Activated CD8-positive, alpha-beta T cell treated with anti-CD3 and anti-CD28 coated beads for 36 hours (primary cell): ENCODE results near the gene PTGER1. TPM values are rescaled to one million over a fixed set of nuclear protein-coding genes. Genes with fewer than 3 reads are reported as not detected.

Source experiments
- ATAC-seq: fragments of 200-7000 bp; cut with Tn5 transposase; one replicate; pipeline ENCODE4 v1.10.0; 2021; ENCODE audit warnings: mild to moderate bottlenecking, moderate library complexity
- CTCF ChIA-PET: fragments of 350-600 bp; sonication (Branson Sonifier 250); formaldehyde crosslinking; loops from one replicate; lab custom pipeline; 2021; ENCODE audit warnings: antibody characterized with exemption; lab: Charles Lee
- POLR2A ChIA-PET: fragments of 350-600 bp; sonication (Branson Sonifier 250); formaldehyde crosslinking; loops from one replicate; lab custom pipeline; 2021; ENCODE audit warnings: antibody characterized with exemption; lab: Charles Lee
- DNase-seq: peaks from one replicate; pipeline ENCODE4 v3.0.0-alpha.2; 2020
- H3K27ac Mint-ChIP-seq: one replicate; pipeline ENCODE4 v1.8.0; 2021; ENCODE audit warnings: mild to moderate bottlenecking, mixed read lengths
- H3K27me3 Mint-ChIP-seq: one replicate; pipeline ENCODE4 v1.8.0; 2021; ENCODE audit warnings: mixed read lengths
- H3K36me3 Mint-ChIP-seq: one replicate; pipeline ENCODE4 v1.8.0; 2021; ENCODE audit warnings: low read depth, mixed read lengths
- H3K4me1 Mint-ChIP-seq: one replicate; pipeline ENCODE4 v1.8.0; 2021; ENCODE audit warnings: low read depth, mixed read lengths
- H3K4me3 Mint-ChIP-seq: one replicate; pipeline ENCODE4 v1.8.0; 2021; ENCODE audit warnings: mild to moderate bottlenecking, moderate library complexity, mixed read lengths
- H3K9me3 Mint-ChIP-seq: one replicate; pipeline ENCODE4 v1.8.0; 2021; ENCODE audit warnings: mixed read lengths
- intact Hi-C: fragments of 100-400 bp; cut with micrococcal nuclease; formaldehyde crosslinking; loops from one replicate; pipeline ENCODE4 v1.10.0; 2022
- total RNA-seq, 2 experiments: library from RNA; stranded (reverse); gene quantifications; one replicate each; pipeline ENCODE4 v1.2.3, GENCODE V29; 2021
- TF ChIP-seq, protein P1 (sequence below): fragments of 200-600 bp; IDR thresholded peaks from one replicate; pipeline ENCODE4 v1.8.0; 2022; ENCODE audit warnings: antibody characterized with exemption, mild to moderate bottlenecking

Gene PTGER1
- total RNA-seq, 2 experiments from 2014 or later: 0.43 TPM

- no peaks in the 10 kb centered on the region for H3K27me3 Mint-ChIP-seq
- H3K9me3 Mint-ChIP-seq: no peaks in the 10 kb centered on the region
- DNase-seq: peak; percentile 68
- TF ChIP-seq, protein P1, sequence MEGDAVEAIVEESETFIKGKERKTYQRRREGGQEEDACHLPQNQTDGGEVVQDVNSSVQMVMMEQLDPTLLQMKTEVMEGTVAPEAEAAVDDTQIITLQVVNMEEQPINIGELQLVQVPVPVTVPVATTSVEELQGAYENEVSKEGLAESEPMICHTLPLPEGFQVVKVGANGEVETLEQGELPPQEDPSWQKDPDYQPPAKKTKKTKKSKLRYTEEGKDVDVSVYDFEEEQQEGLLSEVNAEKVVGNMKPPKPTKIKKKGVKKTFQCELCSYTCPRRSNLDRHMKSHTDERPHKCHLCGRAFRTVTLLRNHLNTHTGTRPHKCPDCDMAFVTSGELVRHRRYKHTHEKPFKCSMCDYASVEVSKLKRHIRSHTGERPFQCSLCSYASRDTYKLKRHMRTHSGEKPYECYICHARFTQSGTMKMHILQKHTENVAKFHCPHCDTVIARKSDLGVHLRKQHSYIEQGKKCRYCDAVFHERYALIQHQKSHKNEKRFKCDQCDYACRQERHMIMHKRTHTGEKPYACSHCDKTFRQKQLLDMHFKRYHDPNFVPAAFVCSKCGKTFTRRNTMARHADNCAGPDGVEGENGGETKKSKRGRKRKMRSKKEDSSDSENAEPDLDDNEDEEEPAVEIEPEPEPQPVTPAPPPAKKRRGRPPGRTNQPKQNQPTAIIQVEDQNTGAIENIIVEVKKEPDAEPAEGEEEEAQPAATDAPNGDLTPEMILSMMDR: no peak
- intact Hi-C loops: no loop called here
- H3K27ac Mint-ChIP-seq: peak within 1 kb of the TSS; percentile 95
- ATAC-seq: peak; percentile 34
- ChIA-PET CTCF (interaction anchor here (1.1 to 1.8 kb wide), 6 partner anchors 8 to 38 kb away, joined by 3 to 8 read pairs (median 4); no protein-coding TSS in a partner anchor), POLR2A (interaction anchor here (0.6 to 3.5 kb wide), 10 partner anchors 9 to 99 kb away, joined by 3 to 23 read pairs (median 4); partner anchors contain the start of genes DDX39A, GIPC1, PKN1 and TECR)
- peak within 1 kb of the TSS; percentile 81 for H3K4me3 Mint-ChIP-seq
- H3K36me3 Mint-ChIP-seq: peaks cover 41% of the 10 kb centered on the region
- H3K4me1 Mint-ChIP-seq: peaks cover 65% of the 10 kb centered on the region
Measured at GRCh38 chr19:14517840-14518505, 42.8 kb upstream of the PTGER1 start, which contains the start of gene DNAJB1. Gene DNAJB1, minus strand, starts transcription at chr19:14518397. Its CDS starts 48 bp downstream, at chr19:14518349.

DNA sequence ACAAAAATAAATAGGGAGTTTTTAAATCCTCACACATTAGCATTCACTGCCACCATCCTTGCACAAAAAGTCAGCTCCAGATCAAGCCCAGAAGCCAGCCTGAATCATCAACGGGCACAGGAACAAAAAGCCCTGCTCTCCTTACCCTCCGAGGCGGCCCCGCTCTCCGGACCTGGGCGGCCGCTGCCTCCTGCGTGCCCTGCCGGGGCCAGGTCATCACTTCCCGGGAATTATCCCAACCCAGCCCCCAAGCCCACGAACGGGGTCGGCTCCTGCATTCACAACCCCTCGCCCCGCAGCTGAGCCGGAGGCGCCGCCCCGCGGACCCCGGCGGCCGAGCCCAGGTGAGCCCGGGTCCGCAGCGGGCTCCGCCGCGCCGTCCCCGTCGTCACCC lies 42.3 kb upstream of the PTGER1 start:
- CTCF ChIA-PET: interaction anchor here (1.1 to 1.8 kb wide), 5 partner anchors 7 to 39 kb away, joined by 3 to 8 read pairs (median 4); no protein-coding TSS in a partner anchor
- Mint-ChIP-seq H3K27me3 (no peaks in the 10 kb centered on the region), H3K27ac (peak overlapping the region; percentile 73), H3K4me3 (peak overlapping the region; percentile 81), H3K4me1 (peaks cover 60% of the 10 kb centered on the region), H3K36me3 (peaks cover 41% of the 10 kb centered on the region), H3K9me3 (no peaks in the 10 kb centered on the region)
- TF ChIP-seq, protein P1: no peak
- no peak for ATAC-seq
- POLR2A ChIA-PET: interaction anchor here (0.6 to 3.5 kb wide), 9 partner anchors 10 to 99 kb away, joined by 3 to 23 read pairs (median 4); partner anchors contain the start of genes DDX39A, GIPC1 and PKN1
- DNase-seq: no peak
- intact Hi-C loops: no loop called here

- Mint-ChIP-seq H3K36me3 (peaks cover 41% of the 10 kb centered on the region), H3K4me3 (peak overlapping the region; percentile 81), H3K27ac (peak overlapping the region; percentile 73), H3K4me1 (peaks cover 55% of the 10 kb centered on the region), H3K27me3 (no peaks in the 10 kb centered on the region), H3K9me3 (no peaks in the 10 kb centered on the region)
- CTCF ChIA-PET: interaction anchor here (1.1 to 1.8 kb wide), 3 partner anchors 10 to 40 kb away, joined by 3 to 8 read pairs (median 3); no protein-coding TSS in a partner anchor
- intact Hi-C loops: no loop called here
- DNase-seq: peak; percentile 32
- POLR2A ChIA-PET: interaction anchor here (0.7 to 3.5 kb wide), 10 partner anchors 9 to 1364 kb away, joined by 3 to 23 read pairs (median 4); partner anchors contain the start of genes DDX39A, GIPC1 and PKN1
- TF ChIP-seq, protein P1: no peak
- no peak for ATAC-seq
Measured at GRCh38 chr19:14516746-14517438, 41.7 kb upstream of the PTGER1 start.

- intact Hi-C loops: no loop called here
- Mint-ChIP-seq H3K36me3 (peaks cover 41% of the 10 kb centered on the region), H3K27ac (peak overlapping the region; percentile 73), H3K27me3 (no peaks in the 10 kb centered on the region), H3K4me1 (peaks cover 52% of the 10 kb centered on the region), H3K4me3 (peak overlapping the region; percentile 81), H3K9me3 (no peaks in the 10 kb centered on the region)
- POLR2A ChIA-PET: interaction anchor here (0.6 to 3.5 kb wide), 7 partner anchors 8 to 1364 kb away, joined by 3 to 23 read pairs (median 4); partner anchors contain the start of gene GIPC1
- ATAC-seq (no peak), DNase-seq (no peak)
- TF ChIP-seq, protein P1: no peak
- CTCF ChIA-PET: interaction anchor here (1.1 kb wide), 1 partner anchor 9 kb away, joined by 3 read pairs; no protein-coding TSS in a partner anchor
Measured at GRCh38 chr19:14516048-14516534, 40.9 kb upstream of the PTGER1 start.
